Activated CD4-positive, CD25-positive, alpha-beta regulatory T cell (primary cell): ENCODE results near the gene OR2F1.

ENCODE experiments used
- DNase-seq, 4 experiments: peaks; one replicate each; lab custom pipeline; 2025; lab: John Stamatoyannopoulos, UW

Gene OR2F1

GRCh38 chr7:143954135-143954534 lies 509 bp upstream of the OR2F1 start:
- DNase-seq, result no peak

GRCh38 chr7:143958781-143959180 lies 4.1 kb downstream of the OR2F1 start:
- DNase-seq, result no peak

- no peak for DNase-seq
These were observed 6.4 kb downstream of the OR2F1 start for GRCh38 chr7:143960813-143961610.

GRCh38 chr7:143965280-143965679 lies 10.6 kb downstream of the OR2F1 start:
- no peak for DNase-seq

DNA sequence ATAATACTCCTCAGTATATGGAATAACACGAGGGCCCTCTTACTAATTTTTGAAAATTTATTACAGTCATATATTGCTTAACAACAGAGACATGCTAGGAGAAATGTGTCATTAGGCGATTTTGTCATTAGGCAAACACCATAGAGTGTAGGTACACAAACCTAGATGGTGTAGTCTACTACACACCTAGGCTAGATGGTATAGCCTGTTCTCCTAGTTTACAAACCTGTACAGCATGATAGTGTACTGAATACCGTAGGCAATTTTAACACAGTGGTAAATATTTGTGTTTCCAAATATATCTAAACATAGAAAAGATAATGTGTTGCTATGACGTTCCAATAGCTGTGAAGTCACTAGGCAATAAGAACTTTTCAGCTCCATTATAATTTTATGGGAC lies 12.8 kb downstream of the OR2F1 start:
- DNase-seq, result no peak

DNA sequence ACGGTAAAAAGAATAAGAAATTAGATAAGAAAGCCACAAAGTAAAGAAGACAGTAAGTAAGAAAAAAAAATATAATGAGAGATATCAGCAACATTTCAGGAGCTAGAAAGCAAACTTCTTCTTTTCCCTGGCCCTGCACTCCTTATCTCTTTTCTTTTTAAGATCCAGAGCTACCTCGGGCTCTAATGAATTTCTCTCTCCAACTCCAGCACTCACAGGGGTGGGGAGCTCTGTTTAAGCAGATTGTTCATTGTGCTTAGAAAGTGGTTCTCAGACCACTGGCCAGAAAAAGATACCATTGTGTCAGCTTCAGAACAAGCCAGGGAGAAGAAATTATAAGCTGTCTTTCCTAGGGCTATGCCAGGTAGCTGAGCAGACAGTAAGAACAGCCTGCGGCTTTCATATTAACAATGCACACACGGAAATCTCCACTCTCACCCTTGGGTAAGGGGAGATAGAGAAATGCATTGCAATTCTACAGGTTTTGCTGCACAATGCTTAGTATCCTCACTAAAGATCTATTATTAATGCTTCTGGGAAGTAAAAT lies 19.3 kb downstream of the OR2F1 start:
- DNase-seq, result no peak

- no peak for DNase-seq
These were observed 19.8 kb downstream of the OR2F1 start for GRCh38 chr7:143974459-143974858.

DNA sequence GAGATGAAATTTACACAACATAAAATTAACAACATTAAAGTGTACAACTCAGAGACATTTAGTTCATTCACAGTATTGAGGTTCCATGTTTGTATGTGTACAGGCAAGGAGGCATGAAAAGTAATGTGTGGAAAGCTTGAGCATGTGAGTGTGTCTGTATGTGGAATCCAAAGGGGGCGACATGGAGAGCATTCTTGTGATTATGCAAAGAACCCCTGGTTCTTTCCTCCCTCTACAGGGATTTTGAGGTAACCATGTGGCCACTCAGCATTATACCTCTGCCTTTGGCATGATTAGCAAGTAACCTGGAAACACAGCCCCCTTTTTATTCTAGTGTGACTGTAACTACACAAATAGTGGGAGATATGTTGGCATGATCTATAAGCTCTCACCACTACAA lies 21.0 kb downstream of the OR2F1 start:
- no peak for DNase-seq

GRCh38 chr7:143978585-143978984 lies 23.9 kb downstream of the OR2F1 start:
- no peak for DNase-seq

DNA sequence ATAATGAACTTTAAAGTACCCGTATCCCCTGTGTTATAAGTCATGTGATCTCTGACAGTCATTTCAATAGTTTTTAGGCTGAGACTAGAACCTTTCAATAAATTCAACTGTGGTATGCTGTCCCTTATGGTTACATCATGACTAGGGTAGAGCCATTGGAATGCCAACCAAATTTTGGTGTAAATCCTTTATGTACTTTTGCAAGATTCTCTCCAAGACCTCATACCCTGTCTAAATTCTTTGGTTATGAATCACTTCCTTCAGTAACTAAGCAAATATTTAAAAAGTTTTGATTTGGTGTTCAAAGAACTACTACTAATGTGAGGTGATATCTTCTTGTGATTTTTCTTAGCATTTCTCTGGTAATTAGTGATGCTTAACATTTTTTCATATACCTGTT lies 24.7 kb downstream of the OR2F1 start:
- no peak for DNase-seq

DNA sequence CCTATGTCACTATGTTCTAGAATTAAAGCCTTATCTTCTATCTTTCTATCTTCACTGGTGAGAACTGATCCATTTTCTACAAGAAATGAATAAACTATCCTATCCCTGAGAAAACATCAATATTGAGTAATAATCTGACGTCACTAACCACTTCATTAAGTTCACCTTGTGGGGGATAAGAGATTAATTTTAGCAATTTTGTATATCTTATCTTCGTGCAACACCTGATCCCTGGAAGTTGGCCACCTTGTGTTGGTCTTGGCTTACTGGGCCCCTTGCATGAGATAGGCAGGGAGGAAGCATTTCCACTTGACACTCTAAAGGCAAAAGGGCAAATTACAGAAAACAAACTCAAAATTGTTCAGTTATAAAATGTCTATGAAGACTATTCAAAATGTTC lies 25.4 kb downstream of the OR2F1 start:
- no peak for DNase-seq

DNA sequence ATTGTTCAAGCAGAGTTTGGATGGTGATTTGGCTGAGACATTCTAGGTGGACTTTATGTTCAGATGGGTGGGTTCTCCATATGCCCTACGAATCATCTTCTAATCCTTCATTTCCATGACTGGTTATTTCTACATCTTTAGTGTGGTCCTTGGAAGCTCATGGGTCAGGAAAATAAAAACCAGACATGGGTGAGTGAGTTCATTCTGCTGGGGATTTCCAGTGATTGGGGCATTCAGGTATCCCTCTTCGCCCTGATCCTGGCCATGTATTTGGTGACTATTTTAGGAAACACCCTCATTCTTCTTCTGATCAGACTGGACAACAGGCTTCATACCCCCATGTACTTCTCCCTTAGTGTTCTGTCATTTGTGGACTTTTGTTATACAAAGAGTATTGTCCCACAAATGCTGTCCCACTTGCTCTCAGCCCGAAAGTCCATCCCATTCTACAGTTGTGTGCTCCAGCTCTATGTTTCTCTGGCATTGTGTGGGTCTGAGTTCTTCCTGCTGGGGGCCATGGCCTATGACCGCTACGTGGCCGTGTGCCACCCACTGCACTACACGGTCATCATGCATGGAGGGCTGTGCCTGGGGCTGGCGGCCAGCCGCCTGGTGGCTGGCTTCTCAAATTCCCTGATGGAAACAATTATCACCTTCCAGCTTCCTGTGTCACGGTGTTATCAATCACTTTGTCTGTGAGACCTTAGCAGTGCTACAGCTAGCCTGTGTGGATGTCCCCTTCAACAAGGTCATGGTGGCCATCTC lies 26.3 kb downstream of the OR2F1 start:
- DNase-seq, result no peak

GRCh38 chr7:143983960-143984359 lies 29.3 kb downstream of the OR2F1 start:
- DNase-seq, result no peak

- DNase-seq, result no peak
These were observed 32.9 kb downstream of the OR2F1 start for GRCh38 chr7:143987513-143987912.

DNA sequence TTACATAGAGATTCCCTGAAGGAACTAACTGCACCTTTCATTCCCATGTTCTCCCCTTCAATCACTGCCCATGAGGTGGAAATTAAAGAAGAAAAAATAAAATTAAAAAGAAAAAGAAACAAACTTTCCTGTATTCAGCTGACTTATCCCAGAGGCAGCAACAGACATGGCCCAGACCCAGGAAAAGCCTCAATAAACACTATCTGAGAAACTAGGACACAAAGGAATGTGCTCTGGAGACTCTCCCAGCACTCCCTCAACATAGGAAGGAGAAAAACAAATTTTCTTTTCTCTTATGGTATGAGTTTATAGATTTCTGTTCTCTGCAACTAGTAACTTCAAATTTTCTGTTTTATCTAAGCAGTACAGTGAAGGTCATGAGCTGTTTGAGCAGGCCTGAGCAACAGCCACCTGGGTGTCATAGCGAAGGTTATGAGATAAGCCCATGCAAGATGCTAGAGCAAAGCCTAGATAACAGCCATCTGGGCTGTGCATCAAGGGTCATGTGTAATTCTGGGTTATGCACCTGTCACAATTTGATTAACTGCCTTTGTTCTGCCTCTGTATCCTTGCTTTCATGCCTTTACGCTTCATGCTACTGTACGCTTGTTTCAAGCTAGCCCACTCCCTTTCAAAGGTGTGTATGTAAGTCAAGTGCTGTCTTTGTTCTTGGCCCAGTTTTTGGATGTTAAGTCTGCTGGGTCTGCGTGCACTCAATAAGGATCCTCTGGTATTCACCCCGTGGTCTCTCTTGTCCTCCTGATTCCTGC lies 34.5 kb downstream of the OR2F1 start:
- no peak for DNase-seq

GRCh38 chr7:143992670-143993069 lies 38.0 kb downstream of the OR2F1 start:
- no peak for DNase-seq

GRCh38 chr7:143993924-143994323 lies 39.3 kb downstream of the OR2F1 start:
- DNase-seq, result no peak

GRCh38 chr7:144000020-144000419 lies 45.4 kb downstream of the OR2F1 start, which contains the start of gene OR6B1:
OR6B1 (plus strand) TSS chr7:144000320; CDS start chr7:144003997, 3,677 bp downstream.
- DNase-seq, result no peak

DNA sequence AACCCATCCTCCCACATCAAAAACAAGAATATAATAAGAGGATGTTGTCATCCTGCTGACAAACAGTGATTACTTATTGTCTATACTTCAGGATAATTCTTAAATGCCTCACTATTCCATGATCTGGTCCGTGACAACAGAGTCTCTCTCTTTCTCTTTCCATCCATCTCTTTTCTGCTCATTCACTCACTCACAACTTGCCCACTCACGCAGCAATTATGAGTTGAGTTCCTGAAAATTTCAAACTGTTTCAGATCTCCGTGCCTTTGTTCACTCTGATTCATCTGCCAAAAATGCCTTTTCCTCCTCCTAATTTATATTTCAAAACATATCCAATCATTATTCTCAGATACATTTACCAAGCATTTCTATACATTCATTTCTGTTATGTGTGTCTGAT lies 46.9 kb downstream of the OR2F1 start:
- no peak for DNase-seq

GRCh38 chr7:144004703-144005102 lies 50.1 kb downstream of the OR2F1 start:
- no peak for DNase-seq

DNA sequence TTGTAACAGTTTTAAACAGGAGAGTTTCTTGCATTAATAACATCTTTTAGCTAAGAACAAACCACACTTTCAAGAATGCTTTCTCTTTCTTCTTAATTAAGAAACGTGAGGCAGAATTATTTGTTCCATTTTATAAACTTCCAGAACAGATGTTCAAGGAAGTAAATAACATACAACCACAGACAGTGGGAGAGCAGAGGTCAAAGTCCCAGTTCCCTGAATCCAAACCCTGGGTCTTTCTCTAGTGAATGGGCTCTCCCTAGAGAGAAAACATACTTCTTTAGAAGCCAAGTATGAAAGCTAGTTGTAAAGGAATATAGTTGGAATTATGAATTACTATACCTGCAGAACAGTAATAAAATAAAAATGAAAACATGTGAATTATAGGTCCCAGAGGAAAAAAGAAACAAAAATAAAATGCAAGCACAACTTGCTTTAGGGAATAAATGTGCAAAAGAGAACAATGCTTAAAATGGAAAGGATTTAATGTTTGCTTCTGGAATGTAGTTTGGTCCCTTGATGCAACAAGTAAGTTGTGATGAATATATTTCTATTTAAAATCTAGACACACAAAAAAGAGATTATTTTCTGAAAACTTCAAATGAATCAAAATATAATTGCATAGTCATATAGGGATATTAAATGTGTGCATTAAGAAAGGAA lies 51.5 kb downstream of the OR2F1 start:
- DNase-seq, result no peak

DNA sequence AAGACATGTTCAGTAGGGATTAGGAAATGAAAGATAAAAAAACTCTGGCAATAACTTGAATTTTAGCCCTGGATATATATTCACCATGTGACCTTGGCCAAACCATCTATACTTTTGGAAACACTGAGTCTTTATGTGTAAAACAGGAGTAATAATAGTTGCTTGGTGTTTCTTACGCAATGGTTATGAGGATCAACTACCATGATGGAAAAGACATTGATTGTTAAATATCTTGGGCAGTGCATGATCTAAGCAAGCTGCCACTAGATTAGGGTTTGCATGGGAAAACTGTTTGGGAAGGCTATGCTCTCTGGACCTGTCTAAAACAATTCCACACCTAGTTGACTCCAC lies 52.0 kb downstream of the OR2F1 start:
- no peak for DNase-seq
